Kidney capillary endothelial cell (primary cell): Measurements from ENCODE around the gene COX15.
"Not testable (repeated sequence)": the region's sequence is repeated elsewhere in the genome, so short reads cannot be mapped to it uniquely, and the experiment has no call there.

Experiments
- DNase-seq: peaks from one replicate; pipeline ENCODE4 v3.0.0-alpha.2; 2018; ENCODE audit warnings: low spot score

COX15 gene

GRCh38 chr10:99740933-99741559, 9.1 kb upstream of the COX15 start:
- DNase-seq, result no peak

GRCh38 chr10:99740260-99740659, 8.3 kb upstream of the COX15 start:
- no peak for DNase-seq

- not testable (repeated sequence) for DNase-seq
Measured at GRCh38 chr10:99734111-99734510, 2.2 kb upstream of the COX15 start.

GRCh38 chr10:99733366-99733765, 1.4 kb upstream of the COX15 start:
- DNase-seq, result no peak

- peak; percentile 6 for DNase-seq
Measured at GRCh38 chr10:99731306-99732032, 458 bp downstream of the COX15 start.

- no peak for DNase-seq
Measured at GRCh38 chr10:99730026-99730425, 1.9 kb downstream of the COX15 start.

GRCh38 chr10:99720387-99720786, 11.5 kb downstream of the COX15 start:
- no peak for DNase-seq

GRCh38 chr10:99714446-99714845, 17.5 kb downstream of the COX15 start:
- no peak for DNase-seq

- peak; percentile 53 for DNase-seq
Measured at GRCh38 chr10:99711129-99711719, 20.7 kb downstream of the COX15 start.

- DNase-seq, result no peak
Measured at GRCh38 chr10:99709480-99710229, 22.3 kb downstream of the COX15 start.

GRCh38 chr10:99708428-99709012, 23.4 kb downstream of the COX15 start:
- DNase-seq, result no peak

- no peak for DNase-seq
Measured at GRCh38 chr10:99700649-99701048, 31.3 kb downstream of the COX15 start.

- DNase-seq, result no peak
Measured at GRCh38 chr10:99698504-99699080, 33.3 kb downstream of the COX15 start.

- DNase-seq, result no peak
Measured at GRCh38 chr10:99695761-99696160, 36.2 kb downstream of the COX15 start.

- no peak for DNase-seq
Measured at GRCh38 chr10:99693933-99694583, 37.9 kb downstream of the COX15 start.

GRCh38 chr10:99689461-99689860, 42.5 kb downstream of the COX15 start:
- no peak for DNase-seq

GRCh38 chr10:99685597-99685967, 46.3 kb downstream of the COX15 start:
- DNase-seq, result no peak

- DNase-seq, result no peak
Measured at GRCh38 chr10:99682752-99683151, 49.2 kb downstream of the COX15 start.
